Neural cell (in vitro differentiated cells): ENCODE measurements around the gene EEIG1.

Source experiments
- EP300 ChIP-seq: fragments of 450-650 bp; conservative IDR thresholded peaks from 2 replicates; pipeline ENCODE4 v1.6.1; 2014; ENCODE audit warnings: antibody characterized with exemption, mild to moderate bottlenecking, moderate library complexity; ENCODE audit not compliant: poor library complexity, severe bottlenecking
- EZH2 ChIP-seq: fragments of 200-600, 300-800 bp; shearing (Covaris generic), sonication (generic); IDR thresholded peaks from 2 replicates; pipeline ENCODE4 v1.6.1; 2014; ENCODE audit warnings: antibody characterized with exemption, low read length, borderline replicate concordance, mild to moderate bottlenecking; ENCODE audit not compliant: insufficient read depth, poor library complexity, severe bottlenecking
- POLR2AphosphoS5 ChIP-seq: IDR thresholded peaks from 2 replicates; pipeline ENCODE4 v1.6.1; 2012
- RAD21 ChIP-seq: fragments of 450-650 bp; conservative IDR thresholded peaks from 2 replicates; pipeline ENCODE4 v1.6.1; 2014; ENCODE audit warnings: antibody characterized with exemption, mild to moderate bottlenecking, moderate library complexity
- SMC3 ChIP-seq: fragments of 450-650 bp; conservative IDR thresholded peaks from 2 replicates; pipeline ENCODE4 v1.6.1; 2014; ENCODE audit warnings: antibody characterized with exemption, mild to moderate bottlenecking, moderate library complexity; ENCODE audit not compliant: poor library complexity
- TAF1 ChIP-seq: IDR thresholded peaks from 2 replicates; pipeline ENCODE4 v1.6.1; 2012; ENCODE audit warnings: low read depth
- TF ChIP-seq, protein P1 (sequence below): fragments of 450-650 bp; IDR thresholded peaks from 2 replicates; pipeline ENCODE4 v1.5.1; 2014; ENCODE audit warnings: antibody characterized with exemption, mild to moderate bottlenecking, moderate library complexity; ENCODE audit not compliant: poor library complexity, severe bottlenecking

DNA sequence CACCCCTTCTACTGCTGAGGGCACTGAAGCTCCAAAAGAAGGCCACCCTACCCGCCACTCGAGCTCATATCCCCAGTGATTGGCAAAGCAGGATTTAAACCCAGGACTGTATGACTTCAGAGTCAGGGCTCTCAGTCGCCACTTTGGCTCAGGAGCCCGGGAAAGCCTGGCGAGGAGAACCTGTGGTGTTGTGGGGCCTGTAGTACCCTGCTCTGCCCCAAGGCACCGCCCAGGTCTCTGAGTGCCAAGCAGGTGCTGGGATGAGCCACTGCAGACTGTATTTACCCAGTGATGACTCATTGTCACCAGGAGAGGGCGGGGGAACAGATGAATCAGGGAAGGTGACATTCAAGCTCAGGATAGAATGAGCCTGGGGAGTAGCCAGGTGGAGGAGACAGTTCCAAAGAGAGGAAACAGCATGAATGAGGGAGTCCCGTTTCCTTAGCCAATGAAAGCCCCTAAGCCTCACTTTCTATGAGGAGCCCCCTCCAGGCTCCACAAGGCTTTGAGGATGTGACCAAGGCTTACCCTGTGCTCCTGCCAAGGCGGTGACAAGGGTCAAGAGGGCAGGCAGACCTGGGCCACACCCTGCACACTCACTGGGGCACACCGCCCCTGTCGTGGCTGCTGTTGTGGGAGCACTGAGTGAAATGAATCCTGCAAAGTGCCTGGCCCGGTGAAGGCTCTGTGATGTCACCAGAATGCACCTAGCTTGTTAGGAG, 25.3 kb downstream of the EEIG1 start:
- TF ChIP-seq, protein P1, sequence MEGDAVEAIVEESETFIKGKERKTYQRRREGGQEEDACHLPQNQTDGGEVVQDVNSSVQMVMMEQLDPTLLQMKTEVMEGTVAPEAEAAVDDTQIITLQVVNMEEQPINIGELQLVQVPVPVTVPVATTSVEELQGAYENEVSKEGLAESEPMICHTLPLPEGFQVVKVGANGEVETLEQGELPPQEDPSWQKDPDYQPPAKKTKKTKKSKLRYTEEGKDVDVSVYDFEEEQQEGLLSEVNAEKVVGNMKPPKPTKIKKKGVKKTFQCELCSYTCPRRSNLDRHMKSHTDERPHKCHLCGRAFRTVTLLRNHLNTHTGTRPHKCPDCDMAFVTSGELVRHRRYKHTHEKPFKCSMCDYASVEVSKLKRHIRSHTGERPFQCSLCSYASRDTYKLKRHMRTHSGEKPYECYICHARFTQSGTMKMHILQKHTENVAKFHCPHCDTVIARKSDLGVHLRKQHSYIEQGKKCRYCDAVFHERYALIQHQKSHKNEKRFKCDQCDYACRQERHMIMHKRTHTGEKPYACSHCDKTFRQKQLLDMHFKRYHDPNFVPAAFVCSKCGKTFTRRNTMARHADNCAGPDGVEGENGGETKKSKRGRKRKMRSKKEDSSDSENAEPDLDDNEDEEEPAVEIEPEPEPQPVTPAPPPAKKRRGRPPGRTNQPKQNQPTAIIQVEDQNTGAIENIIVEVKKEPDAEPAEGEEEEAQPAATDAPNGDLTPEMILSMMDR = peak; percentile 44
- TF ChIP-seq RAD21 (no peak), POLR2AphosphoS5 (no peak), EZH2 (no peak), SMC3 (peak; percentile 59), EP300 (no peak), TAF1 (no peak)
